ENCODE results near the gene SSTR3.
A peak's percentile ranks its signal among the peaks of the same experiment; 100 is the strongest.

SSTR3 gene

DNA sequence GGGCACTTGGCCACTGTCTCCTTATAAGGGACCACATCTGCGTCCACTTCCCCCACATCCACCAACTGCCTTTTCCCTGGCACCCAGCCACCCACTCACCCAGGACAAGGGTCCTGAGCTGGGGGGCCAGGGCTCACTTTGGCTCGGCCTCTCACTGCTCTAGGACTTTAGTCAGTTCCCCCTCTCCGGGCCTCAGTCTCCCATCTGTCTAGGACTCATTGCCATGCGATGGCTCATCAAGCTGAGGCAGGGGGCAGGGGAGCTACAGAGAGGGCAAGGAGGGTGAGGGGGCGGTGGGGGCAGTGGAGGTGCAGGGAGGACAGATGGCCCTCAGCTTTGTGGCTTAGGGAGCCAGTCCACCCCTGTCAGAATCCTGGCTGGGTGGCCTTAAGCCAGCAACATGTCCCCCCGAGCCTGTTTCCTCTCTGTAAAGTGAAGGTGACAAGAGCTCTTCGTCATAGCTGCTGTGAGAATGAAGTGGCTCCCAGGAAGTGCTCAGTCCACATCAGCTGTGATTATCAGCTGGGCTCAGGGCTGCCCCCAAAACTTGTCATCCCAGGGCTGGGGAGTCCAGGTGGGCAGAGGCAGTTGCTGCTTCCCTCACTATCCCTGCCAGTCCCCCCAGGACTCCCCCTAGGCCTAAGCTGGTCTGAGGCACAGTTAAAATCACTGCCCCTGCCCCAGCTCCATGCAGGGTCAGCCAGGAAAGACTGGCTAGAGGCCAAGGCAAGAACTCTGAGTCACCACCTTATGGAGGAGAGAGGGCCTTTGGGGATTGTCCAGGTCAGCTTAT lies 16.9 kb upstream of the SSTR3 start:
- no peak for DNase-seq (ENCODE audit: low spot score)

DNA sequence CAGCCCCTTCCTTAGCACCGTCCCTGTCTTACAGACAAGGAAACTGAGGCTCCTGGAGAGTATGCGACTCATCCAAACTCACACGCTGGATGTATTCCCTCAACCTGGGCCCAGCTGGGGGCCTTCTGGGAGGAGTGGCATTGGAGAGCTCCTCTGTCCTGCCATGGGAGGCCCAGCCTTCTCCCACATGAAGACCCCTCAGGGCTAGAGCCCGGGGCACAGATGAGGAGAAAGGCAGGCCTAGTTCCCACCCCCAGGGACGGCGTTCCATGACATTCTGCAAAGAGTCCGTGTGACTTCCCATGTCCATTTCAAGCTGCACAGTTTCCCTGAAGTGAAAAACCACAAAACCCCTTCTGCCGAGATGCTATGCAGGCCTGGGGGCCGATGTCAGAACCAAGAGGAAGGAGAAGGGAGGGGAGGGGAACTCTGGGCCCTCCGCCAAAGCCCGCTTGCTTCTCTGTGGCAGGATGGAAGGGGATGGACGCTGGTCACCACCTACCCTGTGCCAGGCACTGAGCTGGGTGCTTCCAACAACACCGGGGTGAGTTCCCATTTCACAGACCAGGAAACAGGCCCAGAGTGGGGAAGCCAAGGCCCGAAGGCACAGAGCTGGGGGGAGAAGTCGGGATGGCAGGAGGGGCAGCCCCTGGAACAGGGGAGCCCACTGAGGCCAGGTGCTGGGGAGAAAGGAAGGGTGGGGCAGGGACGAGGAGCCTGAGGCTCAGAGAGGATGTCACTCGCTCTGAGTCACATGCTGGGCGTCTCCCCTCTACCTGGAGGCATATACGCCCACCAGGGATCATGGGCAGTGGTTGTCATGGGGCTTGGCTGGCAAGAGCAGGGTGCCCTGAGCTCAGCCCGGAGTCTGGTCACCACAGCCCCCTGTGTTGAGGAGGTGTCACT lies 16.1 kb upstream of the SSTR3 start:
- DNase-seq (ENCODE audit: low spot score): no peak

GRCh38 chr22:37226514-37226913 lies 14.2 kb upstream of the SSTR3 start:
- no peak for DNase-seq (ENCODE audit: low spot score)

DNA sequence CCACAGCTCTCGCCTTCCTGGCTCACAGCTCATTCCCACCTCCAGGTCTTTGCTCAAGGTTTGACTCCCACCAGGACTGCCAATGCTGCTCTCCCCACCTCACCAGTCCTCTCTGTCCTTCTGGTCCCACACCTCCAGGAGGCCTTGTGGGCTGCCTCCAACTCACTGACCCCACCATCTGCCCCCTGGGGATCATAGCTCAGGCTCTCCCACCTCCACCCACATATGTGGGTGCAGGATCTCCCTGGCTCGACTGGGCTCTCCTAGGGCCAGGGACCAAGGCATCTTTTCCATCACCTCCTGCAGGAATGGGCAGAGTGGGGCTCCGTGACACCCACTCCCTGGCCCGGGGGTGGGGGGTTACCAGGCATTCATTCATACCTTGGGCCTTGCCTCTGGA lies 13.8 kb upstream of the SSTR3 start:
- no peak for DNase-seq (ENCODE audit: low spot score)

DNA sequence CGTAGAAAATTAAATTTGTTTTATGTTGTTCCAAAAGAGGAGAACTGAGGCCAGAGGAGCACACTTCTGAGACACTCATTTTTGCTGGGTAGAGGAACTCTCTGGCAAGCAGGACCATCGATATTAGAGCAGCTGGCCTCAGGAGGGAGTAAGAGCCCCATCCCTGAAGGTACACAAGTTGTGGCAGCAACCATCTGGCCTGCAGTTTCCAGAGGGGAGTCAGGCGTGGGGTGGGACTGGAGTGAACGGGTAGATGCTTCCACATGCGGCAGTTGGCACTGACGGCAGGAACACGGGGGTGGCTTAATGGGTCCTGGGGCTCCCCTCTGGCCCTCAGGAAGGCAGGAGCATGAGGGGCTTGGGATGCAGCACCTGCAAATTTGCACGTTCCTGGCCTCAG lies 13.2 kb upstream of the SSTR3 start:
- DNase-seq (ENCODE audit: low spot score): peak; percentile 46

GRCh38 chr22:37224757-37225420 lies 12.6 kb upstream of the SSTR3 start:
- no peak for DNase-seq (ENCODE audit: low spot score)

- DNase-seq (ENCODE audit: low spot score): no peak
Measured at GRCh38 chr22:37223965-37224551, 11.8 kb upstream of the SSTR3 start.

GRCh38 chr22:37222440-37222971 lies 10.2 kb upstream of the SSTR3 start:
- DNase-seq (ENCODE audit: low spot score): no peak

- DNase-seq (ENCODE audit: low spot score): no peak
Measured at GRCh38 chr22:37221424-37222333, 9.4 kb upstream of the SSTR3 start.

DNA sequence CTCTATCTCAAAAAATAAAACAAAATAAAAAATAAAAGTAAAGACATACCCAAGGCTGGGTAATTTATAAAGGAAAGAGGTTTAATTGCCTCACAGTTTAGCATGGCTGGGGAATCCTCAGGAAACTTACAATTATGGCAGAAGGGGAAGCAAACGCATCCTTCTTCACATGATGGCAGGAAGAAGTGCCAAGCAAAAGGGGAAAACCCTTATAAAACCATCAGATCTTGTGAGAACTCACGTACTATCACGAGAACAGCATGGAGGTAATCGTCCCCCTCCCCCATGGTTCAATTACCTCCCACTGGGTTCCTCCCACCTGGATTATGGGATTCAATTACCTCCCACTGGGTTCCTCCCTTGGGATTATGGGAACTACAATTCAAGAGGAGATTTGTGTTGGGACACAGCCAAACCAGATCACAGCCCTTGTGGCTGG lies 8.3 kb upstream of the SSTR3 start:
- DNase-seq (ENCODE audit: low spot score): no peak

DNA sequence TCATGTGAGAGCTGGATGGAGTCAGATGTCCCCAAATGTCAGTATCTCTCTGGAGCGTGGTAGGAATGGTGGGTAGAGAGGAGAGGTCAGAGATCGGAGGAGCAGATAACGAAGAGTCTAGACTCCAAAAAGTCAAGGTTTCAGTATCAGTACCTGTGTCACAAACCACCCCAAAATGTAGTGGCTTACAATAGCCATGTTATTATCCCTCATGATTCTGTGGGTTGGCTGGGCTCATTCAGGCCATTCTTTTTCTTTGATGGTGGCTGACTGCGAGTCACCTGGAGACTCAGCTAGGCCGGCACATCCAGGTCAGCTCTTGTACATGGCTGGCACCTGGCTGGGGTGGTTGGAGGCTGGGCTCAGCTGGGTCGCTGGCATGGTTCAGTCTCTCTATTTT lies 7.3 kb upstream of the SSTR3 start:
- DNase-seq (ENCODE audit: low spot score): no peak

DNA sequence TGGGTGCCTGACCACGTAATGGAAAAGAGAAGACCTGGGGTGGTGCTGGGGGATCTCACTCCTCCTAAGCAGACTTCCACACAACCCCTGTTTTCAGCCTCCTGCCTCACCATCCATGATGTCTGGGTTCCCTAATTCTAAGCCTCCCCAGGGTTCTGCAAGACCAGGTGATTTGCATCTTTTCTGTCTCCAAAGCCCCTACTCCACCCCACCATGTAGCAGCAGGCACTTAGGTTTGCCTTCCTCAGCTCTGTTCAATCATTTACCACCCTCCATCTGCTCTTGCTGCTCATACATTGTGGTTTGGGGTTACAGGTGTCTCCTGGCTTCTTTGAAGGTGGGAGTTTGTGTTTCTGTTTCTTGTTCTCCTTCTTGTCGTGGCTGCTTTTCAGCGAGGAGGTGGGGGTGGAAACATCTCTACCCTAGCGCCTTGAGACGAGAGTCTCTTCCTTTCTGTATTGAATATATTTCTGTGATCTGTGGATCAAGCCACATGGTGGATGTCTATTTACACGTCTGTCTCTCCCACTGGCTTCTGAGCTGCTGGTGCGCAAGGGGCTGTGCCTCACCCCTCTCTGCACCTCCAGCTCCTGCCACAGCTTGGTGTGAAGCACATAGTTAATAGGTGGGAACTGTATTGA lies 6.6 kb upstream of the SSTR3 start:
- peak; percentile 46 for DNase-seq (ENCODE audit: low spot score)

- no peak for DNase-seq (ENCODE audit: low spot score)
Measured at GRCh38 chr22:37218399-37218770, 6.1 kb upstream of the SSTR3 start.

DNA sequence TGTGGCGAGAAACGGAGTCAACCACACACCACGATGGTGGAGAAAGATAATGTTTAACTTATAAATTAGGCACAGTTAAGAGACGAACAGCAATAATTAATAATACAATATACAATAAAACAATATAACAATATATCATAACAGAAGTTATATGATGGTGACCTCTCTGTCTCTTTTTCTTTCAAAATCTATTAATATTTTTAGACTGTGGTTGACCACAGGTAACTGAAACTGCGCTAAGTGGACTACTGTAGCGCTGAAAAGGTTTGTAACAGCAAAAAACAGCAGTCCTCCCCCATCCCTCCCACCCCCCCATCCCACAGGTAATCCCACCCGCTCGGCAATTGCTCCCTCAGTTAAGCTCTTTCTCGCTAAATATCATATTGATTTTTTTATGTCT lies 3.6 kb upstream of the SSTR3 start:
- DNase-seq (ENCODE audit: low spot score): no peak

DNA sequence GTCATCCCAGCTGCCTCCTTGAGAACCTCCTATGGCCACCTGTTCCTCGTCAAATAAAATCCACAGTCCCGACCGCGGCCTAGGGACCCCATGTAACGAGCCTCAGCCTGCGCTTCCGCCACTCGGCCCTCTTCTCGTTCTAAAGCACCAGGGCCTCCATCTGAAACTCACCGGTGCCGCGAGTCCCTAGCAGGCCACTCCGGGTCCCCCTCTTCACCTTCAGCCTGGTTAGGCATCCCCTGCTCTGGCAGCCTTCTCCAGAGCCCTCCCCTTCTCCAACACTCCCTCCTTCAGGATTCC lies 2.4 kb upstream of the SSTR3 start:
- DNase-seq (ENCODE audit: low spot score): no peak

DNA sequence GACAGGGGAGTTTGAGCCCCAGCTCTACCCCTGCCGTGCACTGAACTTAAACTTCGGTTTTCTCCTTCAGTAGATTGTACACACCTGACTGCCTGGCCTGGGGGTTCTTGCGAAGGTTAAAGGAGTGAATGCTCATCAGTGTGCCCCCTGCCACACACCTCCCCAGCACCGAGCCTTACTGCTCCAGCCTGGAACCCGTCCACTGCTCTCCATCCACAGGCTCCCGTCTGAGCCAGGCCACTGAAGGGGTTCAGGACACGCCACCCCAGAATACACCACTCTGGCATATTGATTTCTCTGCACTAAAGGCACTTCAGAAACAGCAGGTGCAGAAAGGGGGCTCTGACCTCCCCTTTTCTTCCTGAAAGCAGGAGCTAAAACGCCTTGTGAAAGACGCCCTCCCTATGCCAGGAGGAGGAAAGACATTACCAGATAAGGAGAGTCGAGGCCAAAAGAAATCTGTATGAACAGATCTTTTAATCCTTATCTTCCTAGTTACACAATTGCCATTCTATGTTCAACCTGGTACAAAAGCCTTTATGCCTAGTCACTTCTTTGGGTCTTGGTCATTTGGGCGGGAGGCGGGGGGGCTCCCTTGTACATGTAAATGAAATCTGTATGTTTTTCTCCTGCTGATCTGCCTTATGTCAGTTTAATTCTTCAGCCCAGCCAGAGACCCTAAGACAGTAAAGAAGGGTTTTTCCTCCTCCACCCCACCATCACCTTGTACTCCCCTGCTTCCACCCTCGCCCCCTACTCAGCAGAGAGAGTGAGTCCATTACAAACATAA lies 1.9 kb upstream of the SSTR3 start:
- no peak for DNase-seq (ENCODE audit: low spot score)

- no peak for DNase-seq (ENCODE audit: low spot score)
Measured at GRCh38 chr22:37213218-37213855, 1.1 kb upstream of the SSTR3 start.

GRCh38 chr22:37211866-37212173 lies 457 bp downstream of the SSTR3 start:
- no peak for DNase-seq (ENCODE audit: low spot score)

- no peak for DNase-seq (ENCODE audit: low spot score)
Measured at GRCh38 chr22:37211075-37211865, 1.0 kb downstream of the SSTR3 start.
